Neural cell (in vitro differentiated cells): ENCODE measurements around the gene GFAP. TPM values are rescaled to one million over a fixed set of nuclear protein-coding genes. Genes with fewer than 3 reads are reported as not detected.

Source experiments
- H2AFZ ChIP-seq: fragments of 200-600, 300-800 bp; sonication (generic), shearing (Covaris generic); 2 replicates; pipeline ENCODE4 v1.6.0; 2014; ENCODE audit warnings: low read depth, mild to moderate bottlenecking, antibody characterized with exemption, low read length, moderate library complexity
- H3F3A ChIP-seq: fragments of 200-600 bp; shearing (Covaris generic); 2 replicates; pipeline ENCODE4 v1.6.1; 2016; ENCODE audit warnings: mild to moderate bottlenecking, moderate library complexity, mixed read lengths, antibody characterized with exemption, low read length; ENCODE audit not compliant: insufficient read depth, poor library complexity, severe bottlenecking
- H3K27ac ChIP-seq: fragments of 200-600, 300-800 bp; sonication (generic), shearing (Covaris generic); 2 replicates; pipeline ENCODE4 v1.5.1; 2014; ENCODE audit warnings: mild to moderate bottlenecking, low read length, moderate library complexity
- H3K27me3 ChIP-seq: fragments of 300-800, 200-600 bp; sonication (generic), shearing (Covaris generic); 2 replicates; pipeline ENCODE4 v1.6.0; 2014; ENCODE audit warnings: mild to moderate bottlenecking, low read depth, low read length, moderate library complexity; ENCODE audit not compliant: insufficient read depth
- H3K36me3 ChIP-seq: fragments of 300-800, 200-600 bp; sonication (generic), shearing (Covaris generic); 2 replicates; pipeline ENCODE4 v1.5.1; 2014; ENCODE audit warnings: mild to moderate bottlenecking, antibody characterized with exemption, low read length, moderate library complexity; ENCODE audit not compliant: insufficient read depth
- H3K4me2 ChIP-seq: fragments of 300-800, 200-600 bp; sonication (generic), shearing (Covaris generic); 2 replicates; pipeline ENCODE4 v1.6.0; 2014; ENCODE audit warnings: mild to moderate bottlenecking, low read length
- H3K4me3 ChIP-seq: fragments of 300-800, 200-600 bp; sonication (generic), shearing (Covaris generic); 2 replicates; pipeline ENCODE4 v1.5.1; 2014; ENCODE audit warnings: mild to moderate bottlenecking, low read length, moderate library complexity
- H3K79me2 ChIP-seq: fragments of 200-600 bp; shearing (Covaris generic); replicated peaks from 2 replicates; pipeline ENCODE4 v1.6.0; 2014; ENCODE audit warnings: mild to moderate bottlenecking, low read length, moderate library complexity; ENCODE audit not compliant: insufficient read depth
- H3K9ac ChIP-seq: fragments of 300-800, 200-600 bp; sonication (generic), shearing (Covaris generic); 2 replicates; pipeline ENCODE4 v1.6.1; 2016; ENCODE audit warnings: mild to moderate bottlenecking, low read length, mixed read lengths
- H3K9me2 ChIP-seq: fragments of 200-600 bp; shearing (Covaris generic); 2 replicates; pipeline ENCODE4 v1.6.1; 2016; ENCODE audit warnings: mild to moderate bottlenecking, low read length, mixed read lengths; ENCODE audit not compliant: insufficient read depth
- H3K9me3 ChIP-seq: fragments of 200-600, 300-800 bp; sonication (generic), shearing (Covaris generic); 2 replicates; pipeline ENCODE4 v1.6.1; 2016; ENCODE audit warnings: mild to moderate bottlenecking, mixed run types, low read length, moderate library complexity, mixed read lengths
- H4K20me1 ChIP-seq: fragments of 200-600 bp; shearing (Covaris generic); 2 replicates; pipeline ENCODE4 v1.6.1; 2016; ENCODE audit warnings: mild to moderate bottlenecking, mixed run types; ENCODE audit not compliant: insufficient read depth
- EP300 ChIP-seq: fragments of 450-650 bp; conservative IDR thresholded peaks from 2 replicates; pipeline ENCODE4 v1.6.1; 2014; ENCODE audit warnings: antibody characterized with exemption, mild to moderate bottlenecking, moderate library complexity; ENCODE audit not compliant: poor library complexity, severe bottlenecking
- EZH2 ChIP-seq: fragments of 200-600, 300-800 bp; shearing (Covaris generic), sonication (generic); IDR thresholded peaks from 2 replicates; pipeline ENCODE4 v1.6.1; 2014; ENCODE audit warnings: antibody characterized with exemption, low read length, borderline replicate concordance, mild to moderate bottlenecking; ENCODE audit not compliant: insufficient read depth, poor library complexity, severe bottlenecking
- MXI1 ChIP-seq: fragments of 450-650 bp; conservative IDR thresholded peaks from 2 replicates; pipeline ENCODE4 v1.6.1; 2014; ENCODE audit warnings: antibody characterized with exemption, mild to moderate bottlenecking; ENCODE audit not compliant: poor library complexity, severe bottlenecking
- POLR2AphosphoS5 ChIP-seq: IDR thresholded peaks from 2 replicates; pipeline ENCODE4 v1.6.1; 2012
- RAD21 ChIP-seq: fragments of 450-650 bp; conservative IDR thresholded peaks from 2 replicates; pipeline ENCODE4 v1.6.1; 2014; ENCODE audit warnings: antibody characterized with exemption, mild to moderate bottlenecking, moderate library complexity
- SMC3 ChIP-seq: fragments of 450-650 bp; conservative IDR thresholded peaks from 2 replicates; pipeline ENCODE4 v1.6.1; 2014; ENCODE audit warnings: antibody characterized with exemption, mild to moderate bottlenecking, moderate library complexity; ENCODE audit not compliant: poor library complexity
- TAF1 ChIP-seq: IDR thresholded peaks from 2 replicates; pipeline ENCODE4 v1.6.1; 2012; ENCODE audit warnings: low read depth
- polyA plus RNA-seq: library from polyadenylated mRNA; depleted of rRNA; stranded (reverse); fragments of >200 nt; gene quantifications from 2 replicates; pipeline ENCODE4 v1.2.3, GENCODE V29; 2014
- TF ChIP-seq, protein P1 (sequence below): IDR thresholded peaks from 2 replicates; pipeline ENCODE4 v1.6.1; 2012; ENCODE audit warnings: borderline replicate concordance
- TF ChIP-seq, protein P2 (sequence below): fragments of 450-650 bp; IDR thresholded peaks from 2 replicates; pipeline ENCODE4 v1.5.1; 2014; ENCODE audit warnings: antibody characterized with exemption, mild to moderate bottlenecking, moderate library complexity; ENCODE audit not compliant: poor library complexity, severe bottlenecking

Gene GFAP
- polyA plus RNA-seq, 1 donor from 2014 or later: not detected

DNA sequence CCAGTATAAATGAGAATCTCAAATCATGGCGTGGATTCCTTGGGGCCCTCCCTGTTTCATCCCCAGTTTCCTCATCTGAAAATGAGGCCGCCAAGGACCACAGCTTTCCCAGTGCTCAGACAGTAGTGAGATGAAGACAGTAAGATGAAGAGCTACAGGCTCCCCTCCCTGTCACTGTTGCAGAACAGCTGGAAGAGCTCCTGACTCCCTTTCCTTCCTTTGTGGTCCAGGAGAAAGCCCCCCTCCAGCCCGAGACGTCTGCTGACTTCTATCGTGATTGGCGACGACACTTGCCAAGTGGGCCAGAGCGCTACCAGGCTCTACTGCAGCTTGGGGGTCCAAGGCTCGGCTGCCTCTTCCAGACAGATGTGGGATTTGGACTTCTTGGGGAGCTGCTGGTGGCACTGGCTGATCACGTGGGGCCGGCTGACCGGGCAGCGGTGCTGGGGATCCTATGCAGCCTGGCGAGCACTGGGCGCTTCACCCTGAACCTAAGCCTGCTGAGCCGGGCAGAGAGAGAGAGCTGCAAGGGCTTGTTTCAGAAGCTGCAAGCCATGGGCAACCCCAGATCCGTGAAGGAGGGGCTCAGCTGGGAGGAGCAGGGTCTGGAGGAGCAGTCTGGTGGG, 13.1 kb downstream of the GFAP start:
- Histone ChIP-seq H3K4me2 (no peak overlapping the region), H3K9me2 (no peaks in the 10 kb centered on the region)
- TF ChIP-seq TAF1 (no peak), SMC3 (no peak), RAD21 (no peak), POLR2AphosphoS5 (no peak), MXI1 (no peak), EZH2 (no peak), EP300 (no peak)
- TF ChIP-seq, protein P1, sequence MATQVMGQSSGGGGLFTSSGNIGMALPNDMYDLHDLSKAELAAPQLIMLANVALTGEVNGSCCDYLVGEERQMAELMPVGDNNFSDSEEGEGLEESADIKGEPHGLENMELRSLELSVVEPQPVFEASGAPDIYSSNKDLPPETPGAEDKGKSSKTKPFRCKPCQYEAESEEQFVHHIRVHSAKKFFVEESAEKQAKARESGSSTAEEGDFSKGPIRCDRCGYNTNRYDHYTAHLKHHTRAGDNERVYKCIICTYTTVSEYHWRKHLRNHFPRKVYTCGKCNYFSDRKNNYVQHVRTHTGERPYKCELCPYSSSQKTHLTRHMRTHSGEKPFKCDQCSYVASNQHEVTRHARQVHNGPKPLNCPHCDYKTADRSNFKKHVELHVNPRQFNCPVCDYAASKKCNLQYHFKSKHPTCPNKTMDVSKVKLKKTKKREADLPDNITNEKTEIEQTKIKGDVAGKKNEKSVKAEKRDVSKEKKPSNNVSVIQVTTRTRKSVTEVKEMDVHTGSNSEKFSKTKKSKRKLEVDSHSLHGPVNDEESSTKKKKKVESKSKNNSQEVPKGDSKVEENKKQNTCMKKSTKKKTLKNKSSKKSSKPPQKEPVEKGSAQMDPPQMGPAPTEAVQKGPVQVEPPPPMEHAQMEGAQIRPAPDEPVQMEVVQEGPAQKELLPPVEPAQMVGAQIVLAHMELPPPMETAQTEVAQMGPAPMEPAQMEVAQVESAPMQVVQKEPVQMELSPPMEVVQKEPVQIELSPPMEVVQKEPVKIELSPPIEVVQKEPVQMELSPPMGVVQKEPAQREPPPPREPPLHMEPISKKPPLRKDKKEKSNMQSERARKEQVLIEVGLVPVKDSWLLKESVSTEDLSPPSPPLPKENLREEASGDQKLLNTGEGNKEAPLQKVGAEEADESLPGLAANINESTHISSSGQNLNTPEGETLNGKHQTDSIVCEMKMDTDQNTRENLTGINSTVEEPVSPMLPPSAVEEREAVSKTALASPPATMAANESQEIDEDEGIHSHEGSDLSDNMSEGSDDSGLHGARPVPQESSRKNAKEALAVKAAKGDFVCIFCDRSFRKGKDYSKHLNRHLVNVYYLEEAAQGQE: no peak
- TF ChIP-seq, protein P2, sequence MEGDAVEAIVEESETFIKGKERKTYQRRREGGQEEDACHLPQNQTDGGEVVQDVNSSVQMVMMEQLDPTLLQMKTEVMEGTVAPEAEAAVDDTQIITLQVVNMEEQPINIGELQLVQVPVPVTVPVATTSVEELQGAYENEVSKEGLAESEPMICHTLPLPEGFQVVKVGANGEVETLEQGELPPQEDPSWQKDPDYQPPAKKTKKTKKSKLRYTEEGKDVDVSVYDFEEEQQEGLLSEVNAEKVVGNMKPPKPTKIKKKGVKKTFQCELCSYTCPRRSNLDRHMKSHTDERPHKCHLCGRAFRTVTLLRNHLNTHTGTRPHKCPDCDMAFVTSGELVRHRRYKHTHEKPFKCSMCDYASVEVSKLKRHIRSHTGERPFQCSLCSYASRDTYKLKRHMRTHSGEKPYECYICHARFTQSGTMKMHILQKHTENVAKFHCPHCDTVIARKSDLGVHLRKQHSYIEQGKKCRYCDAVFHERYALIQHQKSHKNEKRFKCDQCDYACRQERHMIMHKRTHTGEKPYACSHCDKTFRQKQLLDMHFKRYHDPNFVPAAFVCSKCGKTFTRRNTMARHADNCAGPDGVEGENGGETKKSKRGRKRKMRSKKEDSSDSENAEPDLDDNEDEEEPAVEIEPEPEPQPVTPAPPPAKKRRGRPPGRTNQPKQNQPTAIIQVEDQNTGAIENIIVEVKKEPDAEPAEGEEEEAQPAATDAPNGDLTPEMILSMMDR: no peak

DNA sequence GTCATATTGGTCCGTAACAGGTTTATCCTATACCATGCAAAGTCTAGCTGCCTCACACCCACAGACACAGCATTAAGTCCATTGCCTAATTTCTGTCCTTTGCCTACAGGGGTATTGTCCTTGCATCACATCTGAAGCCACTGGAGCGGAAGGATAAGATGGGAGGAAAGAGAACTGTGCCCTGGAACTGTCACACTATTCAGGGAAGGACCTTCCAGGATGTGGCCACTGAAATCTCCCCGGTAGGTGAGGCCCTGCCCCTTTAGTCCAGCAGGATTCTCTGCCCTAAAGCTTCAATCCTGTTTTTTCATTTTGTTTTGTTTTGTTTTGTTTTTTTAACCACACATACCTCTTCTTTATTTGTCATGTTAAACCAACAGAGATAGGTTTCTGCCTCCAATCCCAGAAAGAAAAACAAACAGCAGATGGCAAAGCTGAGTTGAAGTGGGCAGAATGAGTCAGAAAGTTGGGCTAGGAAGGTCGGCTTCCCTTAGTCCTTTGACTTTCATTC, 13.8 kb downstream of the GFAP start:
- no peaks in the 10 kb centered on the region for H3K9me2 ChIP-seq
- no peak overlapping the region for H3K27ac ChIP-seq
- TF ChIP-seq EP300: no peak
- no peak for TF ChIP-seq SMC3
- TF ChIP-seq POLR2AphosphoS5: no peak
- TF ChIP-seq MXI1: no peak
- TF ChIP-seq, protein P1: no peak
- TF ChIP-seq RAD21: no peak
- no peak for TF ChIP-seq TAF1
- TF ChIP-seq EZH2: no peak
- TF ChIP-seq, protein P2: no peak
- H3K36me3 ChIP-seq: no peaks in the 10 kb centered on the region
- H2AFZ ChIP-seq: no peak overlapping the region
- no peak overlapping the region for H3K4me2 ChIP-seq
- no peak overlapping the region for H3K4me3 ChIP-seq
- H4K20me1 ChIP-seq: no peaks in the 10 kb centered on the region
- no peaks in the 10 kb centered on the region for H3K27me3 ChIP-seq
- no peaks in the 10 kb centered on the region for H3K9me3 ChIP-seq
- no peak overlapping the region for H3K9ac ChIP-seq
- no peaks in the 10 kb centered on the region for H3F3A ChIP-seq
- peaks cover 11% of the 10 kb centered on the region for H3K79me2 ChIP-seq

More for the DNA sequence above, 13.1 kb downstream of the GFAP start:
- Histone ChIP-seq H3K9me3 (no peaks in the 10 kb centered on the region), H3F3A (no peaks in the 10 kb centered on the region), H3K4me3 (no peak overlapping the region), H4K20me1 (no peaks in the 10 kb centered on the region), H3K27me3 (no peaks in the 10 kb centered on the region), H2AFZ (no peak overlapping the region), H3K36me3 (no peaks in the 10 kb centered on the region), H3K79me2 (peaks cover 11% of the 10 kb centered on the region), H3K9ac (no peak overlapping the region), H3K27ac (no peak overlapping the region)
